ENCODE measurements around the gene GPX3. TPM values are rescaled to one million over a fixed set of nuclear protein-coding genes. Genes with fewer than 3 reads are reported as not detected.

The GPX3 gene
- total RNA-seq, 2 experiments from 2014 or later: not detected

DNA sequence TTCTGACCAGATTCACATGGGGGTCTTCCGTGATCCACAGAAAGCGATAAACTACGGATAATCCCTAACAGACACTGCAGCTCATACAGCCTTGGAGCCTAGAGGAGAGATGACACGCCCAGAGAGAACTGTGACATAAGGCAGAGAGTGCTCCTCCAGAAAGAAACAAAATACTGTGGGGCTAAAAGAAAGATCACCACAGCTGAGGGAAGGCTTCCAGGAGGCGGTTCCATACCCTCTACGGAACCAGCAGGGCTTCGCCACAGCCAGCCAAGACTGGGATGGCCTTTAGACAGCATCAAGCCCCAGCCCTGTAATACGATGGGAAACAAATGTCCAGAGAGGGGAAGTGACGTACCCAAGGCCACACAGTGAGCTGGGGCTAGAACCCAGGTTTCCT is 19.3 kb downstream of the GPX3 start:
- peaks cover 10% of the 10 kb centered on the region for H3K4me1 Mint-ChIP-seq (ENCODE audit: low read depth)
- ChIA-PET CTCF (interaction anchor here (1.2 to 7.9 kb wide), 4 partner anchors 8 to 125 kb away, joined by 4 to 47 read pairs (median 10); no protein-coding TSS in a partner anchor), POLR2A (interaction anchor here (1.1 kb wide), 1 partner anchor 47 kb away, joined by 3 read pairs; no protein-coding TSS in a partner anchor)
- DNase-seq: no peak
- peaks cover 70% of the 10 kb centered on the region for H3K36me3 Mint-ChIP-seq
- intact Hi-C loops (cut with micrococcal nuclease): no loop called here
- H3K27me3 Mint-ChIP-seq: no peaks in the 10 kb centered on the region
- no peaks in the 10 kb centered on the region for H3K9me3 Mint-ChIP-seq
- no peak overlapping the region for H3K4me3 Mint-ChIP-seq
- H3K27ac Mint-ChIP-seq: no peak overlapping the region

DNA sequence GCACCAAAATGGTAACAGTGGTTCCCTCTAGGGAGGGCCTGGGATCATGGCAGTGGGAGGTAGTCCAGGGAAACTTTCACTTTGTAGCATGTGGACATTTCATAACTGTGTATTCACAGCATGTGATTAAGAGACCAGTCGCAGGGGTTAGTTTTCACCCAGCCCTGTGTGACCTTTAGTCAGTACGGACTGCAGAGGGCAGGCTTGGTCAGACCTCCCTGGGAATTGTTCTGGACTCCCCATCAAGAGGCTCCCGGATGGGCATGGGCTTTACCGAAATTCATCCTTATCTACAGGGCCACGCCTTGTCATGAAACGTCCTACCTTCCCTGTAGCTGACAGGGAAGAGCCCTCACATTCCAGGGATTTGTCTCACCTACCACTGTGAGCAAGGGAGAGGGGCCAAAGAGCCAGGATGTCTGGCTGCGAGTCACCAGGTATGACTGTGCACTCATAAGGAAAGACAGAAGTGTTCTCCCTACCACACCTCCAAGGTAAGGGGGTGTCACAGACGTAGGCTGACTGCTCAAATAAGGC is 19.9 kb downstream of the GPX3 start:
- ChIA-PET CTCF (interaction anchor here (0.8 to 7.9 kb wide), 4 partner anchors 8 to 74 kb away, joined by 5 to 47 read pairs (median 9); no protein-coding TSS in a partner anchor), POLR2A (no interaction called here)
- H3K4me1 Mint-ChIP-seq (ENCODE audit: low read depth): peaks cover 10% of the 10 kb centered on the region
- no peak for DNase-seq
- no peaks in the 10 kb centered on the region for H3K27me3 Mint-ChIP-seq
- H3K9me3 Mint-ChIP-seq: no peaks in the 10 kb centered on the region
- H3K4me3 Mint-ChIP-seq: no peak overlapping the region
- no peak overlapping the region for H3K27ac Mint-ChIP-seq
- intact Hi-C loops (cut with micrococcal nuclease): no loop called here
- H3K36me3 Mint-ChIP-seq: peaks cover 66% of the 10 kb centered on the region

DNA sequence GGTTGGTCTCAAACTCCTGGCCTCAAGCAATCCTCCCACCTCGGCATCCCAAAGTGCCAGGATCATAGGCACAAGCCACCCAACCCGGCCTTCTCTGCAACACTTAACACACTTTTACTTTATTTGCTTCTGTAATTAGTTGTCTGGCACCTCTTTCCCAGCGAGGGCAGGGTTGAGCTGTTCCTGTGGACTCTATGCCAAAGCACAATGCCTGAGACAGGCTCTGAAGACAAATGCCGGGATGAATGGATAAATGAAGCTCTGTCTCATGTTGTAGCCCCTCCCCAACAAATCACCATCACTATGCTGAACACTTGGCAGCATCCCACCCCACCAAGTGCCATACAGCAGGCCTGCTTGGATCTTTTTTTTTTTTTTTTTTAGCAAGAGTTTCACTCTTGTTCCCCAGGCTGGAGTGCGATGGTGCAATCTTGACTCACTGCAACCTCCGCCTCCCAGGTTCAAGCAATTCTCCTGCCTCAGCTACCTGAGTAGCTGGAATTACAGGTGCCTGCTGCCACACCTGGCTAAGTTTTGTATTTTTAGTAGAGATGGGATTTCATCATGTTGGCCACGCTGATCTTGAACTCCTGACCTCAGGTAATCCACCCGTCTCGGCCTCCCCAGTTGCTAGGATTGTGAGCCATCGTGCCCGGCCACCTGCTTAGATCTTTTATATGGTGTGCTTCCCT is 21.3 kb downstream of the GPX3 start:
- POLR2A ChIA-PET: interaction anchor here (1.2 kb wide), 1 partner anchor 37 kb away, joined by 3 read pairs; no protein-coding TSS in a partner anchor
- peaks cover 65% of the 10 kb centered on the region for H3K36me3 Mint-ChIP-seq
- H3K27ac Mint-ChIP-seq: peak overlapping the region; percentile 33
- no peak for DNase-seq
- no peaks in the 10 kb centered on the region for H3K27me3 Mint-ChIP-seq
- CTCF ChIA-PET: interaction anchor here (0.7 to 7.9 kb wide), 5 partner anchors 8 to 123 kb away, joined by 3 to 47 read pairs (median 5); no protein-coding TSS in a partner anchor
- intact Hi-C loops (cut with micrococcal nuclease): no loop called here
- peaks cover 10% of the 10 kb centered on the region for H3K4me1 Mint-ChIP-seq (ENCODE audit: low read depth)
- no peak overlapping the region for H3K4me3 Mint-ChIP-seq
- no peaks in the 10 kb centered on the region for H3K9me3 Mint-ChIP-seq

DNA sequence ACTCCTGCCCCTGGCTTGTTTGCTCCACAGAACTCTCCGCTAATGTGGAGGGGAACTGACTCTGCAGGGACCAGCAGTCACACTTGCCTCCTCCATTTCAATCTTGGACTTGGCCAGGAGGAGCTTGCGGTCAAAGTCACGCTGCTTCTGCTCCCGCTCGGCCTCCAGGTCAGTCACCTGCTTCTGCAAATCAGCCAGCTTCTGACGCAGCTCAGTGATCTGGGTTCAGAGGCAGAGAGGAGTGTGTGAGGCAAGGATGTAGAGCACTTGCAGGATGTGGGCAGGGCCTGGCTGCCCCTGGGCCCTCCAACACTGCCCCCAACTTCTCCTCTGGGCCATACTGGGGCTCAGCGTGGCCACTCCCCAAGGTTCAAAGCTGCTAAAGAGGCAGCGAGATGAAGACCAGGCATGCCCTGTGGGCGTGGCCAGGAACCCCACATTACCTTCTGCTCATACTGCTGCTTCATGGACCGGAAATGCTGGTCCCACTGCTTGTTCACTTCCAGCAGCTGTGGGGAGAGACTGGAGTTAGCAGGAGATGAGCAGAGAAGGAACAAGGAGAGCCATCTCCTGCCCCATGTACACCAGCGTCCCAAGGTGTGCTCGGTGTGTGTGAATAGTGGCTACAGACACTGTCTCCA is 22.2 kb downstream of the GPX3 start:
- POLR2A ChIA-PET: no interaction called here
- intact Hi-C loops (cut with micrococcal nuclease): no loop called here
- H3K27me3 Mint-ChIP-seq: no peaks in the 10 kb centered on the region

DNA sequence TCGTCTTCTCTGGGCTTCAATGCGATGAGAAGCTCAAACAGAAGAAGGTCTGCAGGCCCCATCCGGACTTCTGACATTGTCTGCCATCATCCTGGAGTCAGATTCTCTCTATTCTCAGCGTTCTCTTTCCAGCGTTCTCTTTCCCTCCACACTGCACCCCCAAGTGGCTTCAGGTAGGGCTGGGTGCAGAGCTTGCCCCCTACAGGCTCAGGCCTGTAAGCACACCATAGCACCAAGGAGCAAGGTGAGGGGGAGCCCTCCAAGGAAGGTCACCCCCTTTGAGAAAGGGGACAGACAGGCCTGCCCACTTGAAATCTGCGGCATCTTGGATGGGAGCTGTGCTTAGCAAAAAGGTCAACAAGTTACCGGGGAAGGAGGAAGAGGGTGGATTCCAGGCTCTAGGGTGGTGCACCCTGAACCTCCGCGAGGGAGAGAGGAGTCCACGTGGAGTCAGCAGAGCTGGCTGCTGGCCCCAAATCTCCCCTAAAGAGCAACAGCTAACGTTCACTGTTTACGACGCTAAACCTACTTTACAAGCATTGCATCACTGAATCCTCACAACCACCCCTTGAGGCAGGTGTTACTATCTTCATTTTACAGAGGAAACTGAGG is 27.5 kb downstream of the GPX3 start:
- H3K27me3 Mint-ChIP-seq: no peaks in the 10 kb centered on the region
- H3K9me3 Mint-ChIP-seq: no peaks in the 10 kb centered on the region
- POLR2A ChIA-PET: interaction anchor here (0.5 kb wide), 1 partner anchor 204 kb away, joined by 3 read pairs; no protein-coding TSS in a partner anchor
- H3K27ac Mint-ChIP-seq: no peak overlapping the region
- intact Hi-C loops (cut with micrococcal nuclease): no loop called here
- peak; percentile 46 for DNase-seq
- peaks cover 4% of the 10 kb centered on the region for H3K4me1 Mint-ChIP-seq (ENCODE audit: low read depth)
- H3K36me3 Mint-ChIP-seq: peaks cover 76% of the 10 kb centered on the region
- H3K4me3 Mint-ChIP-seq: no peak overlapping the region
- CTCF ChIA-PET: interaction anchor here (0.7 to 13.9 kb wide), 20 partner anchors 9 to 161 kb away, joined by 3 to 382 read pairs (median 5); partner anchors contain the start of gene TNIP1

More for the DNA sequence above, 22.2 kb downstream of the GPX3 start:
- Mint-ChIP-seq H3K9me3 (no peaks in the 10 kb centered on the region), H3K36me3 (peaks cover 66% of the 10 kb centered on the region), H3K4me3 (no peak overlapping the region), H3K27ac (no peak overlapping the region), H3K4me1 (ENCODE audit: low read depth) (peaks cover 10% of the 10 kb centered on the region)
- CTCF ChIA-PET: interaction anchor here (0.7 to 7.9 kb wide), 3 partner anchors 9 to 120 kb away, joined by 3 to 47 read pairs (median 7); no protein-coding TSS in a partner anchor
- no peak for DNase-seq

DNA sequence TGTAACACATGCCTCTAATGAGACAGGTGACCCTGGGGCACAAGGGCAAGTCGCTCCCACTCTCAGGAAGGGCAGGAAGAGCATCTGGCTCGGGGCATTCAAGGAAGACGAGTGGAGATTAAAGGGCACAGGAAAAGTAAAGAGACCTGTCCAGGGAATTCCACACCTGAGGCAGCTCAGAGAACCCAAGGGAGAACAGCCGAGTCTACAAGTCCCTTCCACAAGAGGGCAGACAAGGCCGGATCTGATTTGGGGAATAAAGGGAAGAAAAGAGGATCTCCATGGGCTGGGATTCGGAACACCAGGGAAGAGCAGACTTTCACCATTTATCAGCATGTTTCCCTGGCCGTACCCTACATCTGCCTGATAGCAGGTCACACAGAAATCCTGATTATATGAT is 28.1 kb downstream of the GPX3 start:
- Mint-ChIP-seq H3K9me3 (no peaks in the 10 kb centered on the region), H3K27me3 (no peaks in the 10 kb centered on the region), H3K36me3 (peaks cover 74% of the 10 kb centered on the region), H3K4me3 (no peak overlapping the region), H3K4me1 (ENCODE audit: low read depth) (peaks cover 4% of the 10 kb centered on the region), H3K27ac (no peak overlapping the region)
- CTCF ChIA-PET: interaction anchor here (0.7 to 13.9 kb wide), 19 partner anchors 10 to 160 kb away, joined by 3 to 382 read pairs (median 5); partner anchors contain the start of gene TNIP1
- intact Hi-C loops (cut with micrococcal nuclease): no loop called here
- POLR2A ChIA-PET: interaction anchor here (0.7 kb wide), 1 partner anchor 10 kb away, joined by 3 read pairs; no protein-coding TSS in a partner anchor
- DNase-seq: no peak

DNA sequence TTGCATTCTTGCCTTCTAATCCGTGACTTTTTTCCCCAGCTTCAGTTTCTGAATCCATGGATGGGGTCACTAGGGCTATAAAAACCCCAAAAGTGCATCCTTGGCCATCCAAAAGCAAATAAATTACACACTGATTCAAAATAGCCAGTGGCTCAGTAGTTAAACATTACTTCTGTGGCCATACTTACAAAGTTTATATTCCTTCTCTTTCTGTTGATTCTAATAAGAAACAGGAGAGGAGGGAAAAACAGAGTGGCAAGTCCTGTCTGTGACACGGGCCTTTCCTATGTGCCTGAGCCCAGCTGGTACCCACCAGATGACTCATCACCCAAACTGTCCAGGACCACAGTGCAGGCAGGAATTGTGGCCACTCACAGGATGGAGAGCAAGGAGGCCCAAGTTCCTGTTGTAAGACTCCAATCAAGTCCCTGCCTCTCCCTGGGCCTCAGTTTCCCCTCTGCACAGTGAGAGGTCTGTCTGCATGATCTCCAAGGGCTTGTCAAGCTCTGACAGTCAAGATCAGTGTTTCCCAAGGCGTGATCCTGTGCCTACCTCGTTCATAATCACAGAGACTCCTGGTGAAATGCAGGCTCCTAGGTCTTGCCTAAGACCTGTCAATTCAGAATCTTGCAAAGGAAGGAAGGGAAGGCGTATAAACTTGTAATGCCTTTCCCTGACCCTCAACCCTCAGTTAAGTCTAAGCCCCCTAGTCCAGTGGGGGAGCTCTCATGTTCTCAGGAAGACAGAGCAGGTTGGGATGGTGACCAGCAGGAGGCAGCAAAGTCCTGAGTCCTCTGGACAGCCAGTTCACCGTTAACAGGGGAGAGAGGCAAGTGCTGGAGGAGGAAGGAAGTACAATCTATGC is 30.9 kb downstream of the GPX3 start:
- H3K27ac Mint-ChIP-seq: peak overlapping the region; percentile 67
- ChIA-PET CTCF (interaction anchor here (0.6 to 13.9 kb wide), 38 partner anchors 9 to 918 kb away, joined by 3 to 382 read pairs (median 6); partner anchors contain the start of genes ANXA6 and TNIP1), POLR2A (interaction anchor here (0.8 to 1.3 kb wide), 4 partner anchors 12 to 47 kb away, joined by 3 to 4 read pairs (median 4); no protein-coding TSS in a partner anchor)
- H3K4me1 Mint-ChIP-seq (ENCODE audit: low read depth): peaks cover 15% of the 10 kb centered on the region
- H3K9me3 Mint-ChIP-seq: no peaks in the 10 kb centered on the region
- no peaks in the 10 kb centered on the region for H3K27me3 Mint-ChIP-seq
- no peak overlapping the region for H3K4me3 Mint-ChIP-seq
- intact Hi-C loops (cut with micrococcal nuclease): loop anchor here (1.0 kb wide), 1 partner anchor 64 kb away; no protein-coding TSS in a partner anchor
- peak; percentile 79 for DNase-seq
- H3K36me3 Mint-ChIP-seq: peaks cover 82% of the 10 kb centered on the region

DNA sequence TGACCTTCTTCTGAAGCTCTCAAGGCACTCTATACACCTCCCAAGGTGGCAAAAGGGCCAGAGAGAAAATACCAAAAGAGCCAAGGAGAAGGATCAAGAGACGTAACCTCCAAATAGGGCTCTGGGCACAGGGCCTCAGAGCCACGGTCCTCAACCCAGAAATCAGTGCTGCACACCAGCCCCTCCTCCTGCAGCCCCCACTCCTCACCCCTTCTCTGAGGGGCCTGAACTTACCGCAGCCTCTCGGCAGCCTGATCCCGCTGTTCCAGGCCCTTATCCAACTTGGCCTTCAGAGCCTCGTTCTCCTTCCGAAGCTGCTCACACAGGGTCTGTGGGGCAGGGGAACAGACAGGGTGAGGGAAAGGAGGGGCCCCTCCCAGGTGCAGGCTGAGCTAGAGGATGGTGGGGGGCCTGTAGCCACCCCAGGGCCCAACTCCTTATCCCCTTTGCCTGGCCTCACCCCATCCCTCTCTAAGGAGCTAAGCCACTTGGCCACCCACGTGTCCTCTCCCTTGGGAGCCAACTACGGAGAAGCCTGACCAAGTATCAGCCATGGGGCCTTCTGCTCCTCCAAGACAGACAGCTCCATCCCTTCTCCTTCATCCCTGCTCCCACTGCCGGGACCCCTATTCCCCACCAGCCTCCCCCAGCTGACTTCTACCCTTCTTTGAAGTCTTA is 31.7 kb downstream of the GPX3 start:
- H3K27ac Mint-ChIP-seq: peak overlapping the region; percentile 67
- no peak overlapping the region for H3K4me3 Mint-ChIP-seq
- H3K36me3 Mint-ChIP-seq: peaks cover 83% of the 10 kb centered on the region
- ChIA-PET CTCF (interaction anchor here (0.6 to 13.9 kb wide), 35 partner anchors 10 to 589 kb away, joined by 3 to 382 read pairs (median 6); partner anchors contain the start of genes ANXA6 and TNIP1), POLR2A (interaction anchor here (1.0 to 1.3 kb wide), 3 partner anchors 11 to 46 kb away, joined by 3 to 4 read pairs (median 4); no protein-coding TSS in a partner anchor)
- intact Hi-C loops (cut with micrococcal nuclease): loop anchor here (1.0 kb wide), 1 partner anchor 63 kb away; no protein-coding TSS in a partner anchor
- H3K27me3 Mint-ChIP-seq: no peaks in the 10 kb centered on the region
- H3K4me1 Mint-ChIP-seq (ENCODE audit: low read depth): peaks cover 16% of the 10 kb centered on the region
- DNase-seq: no peak
- H3K9me3 Mint-ChIP-seq: no peaks in the 10 kb centered on the region

DNA sequence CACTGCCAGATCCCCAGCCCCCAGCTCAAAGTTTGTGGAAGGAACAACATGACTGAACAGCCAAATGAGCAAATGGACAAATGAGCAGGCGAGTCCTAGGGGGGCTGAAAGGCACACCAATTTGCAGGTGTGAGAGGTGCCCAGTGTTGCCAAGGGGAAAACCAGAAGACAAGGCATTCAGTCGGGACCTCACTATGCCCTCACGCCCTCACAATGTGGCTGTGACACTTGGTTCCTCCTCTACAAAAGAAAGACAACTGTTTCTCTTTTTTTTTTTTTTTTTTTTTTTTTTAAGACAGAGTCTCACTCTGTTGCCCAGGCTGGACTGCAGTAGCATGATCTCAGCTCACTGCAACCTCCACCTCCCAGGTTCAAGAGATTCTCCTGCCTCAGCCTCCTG is 32.4 kb downstream of the GPX3 start:
- ChIA-PET POLR2A (interaction anchor here (1.3 kb wide), 1 partner anchor 46 kb away, joined by 4 read pairs; no protein-coding TSS in a partner anchor), CTCF (interaction anchor here (0.8 to 13.9 kb wide), 17 partner anchors 12 to 186 kb away, joined by 3 to 382 read pairs (median 11); partner anchors contain the start of gene TNIP1)
- Mint-ChIP-seq H3K36me3 (peaks cover 81% of the 10 kb centered on the region), H3K9me3 (no peaks in the 10 kb centered on the region), H3K4me1 (ENCODE audit: low read depth) (peaks cover 19% of the 10 kb centered on the region), H3K4me3 (no peak overlapping the region), H3K27ac (peak overlapping the region; percentile 47), H3K27me3 (no peaks in the 10 kb centered on the region)
- intact Hi-C loops (cut with micrococcal nuclease): no loop called here
- no peak for DNase-seq

DNA sequence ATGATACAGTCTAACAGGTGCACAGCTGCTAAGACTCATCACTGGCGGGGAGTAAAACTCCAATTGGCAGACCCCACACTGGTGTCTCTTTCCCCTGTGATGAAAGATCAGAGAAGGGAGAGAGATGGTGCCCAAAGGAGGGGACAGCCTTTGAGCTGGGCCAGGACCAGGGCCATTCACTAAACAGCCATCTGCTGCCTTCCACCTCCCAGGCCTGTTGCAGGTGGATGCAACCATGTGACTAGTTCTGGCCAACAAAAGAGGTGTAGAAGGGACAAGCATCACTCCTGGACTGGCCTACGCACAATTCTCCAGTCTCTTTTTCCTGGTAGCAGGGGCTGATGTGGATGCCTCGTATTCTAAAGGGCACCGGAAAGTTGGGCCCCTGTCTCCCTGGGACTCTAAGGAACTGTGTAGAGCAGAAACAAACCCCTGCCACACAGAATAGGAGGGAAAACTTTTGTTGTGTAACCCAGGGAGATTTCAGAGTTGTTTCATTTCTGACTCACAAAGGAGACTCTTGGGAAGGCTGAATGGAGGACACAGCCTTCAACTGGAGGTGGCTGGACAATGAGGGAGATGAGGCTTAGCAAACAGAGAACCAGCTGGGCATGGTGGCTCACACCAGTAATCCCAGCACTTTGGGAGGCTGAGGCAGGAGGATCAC is 33.5 kb downstream of the GPX3 start:
- no peaks in the 10 kb centered on the region for H3K27me3 Mint-ChIP-seq
- peak overlapping the region; percentile 66 for H3K27ac Mint-ChIP-seq
- H3K4me1 Mint-ChIP-seq (ENCODE audit: low read depth): peaks cover 22% of the 10 kb centered on the region
- intact Hi-C loops (cut with micrococcal nuclease): no loop called here
- no peak overlapping the region for H3K4me3 Mint-ChIP-seq
- no peak for DNase-seq
- peaks cover 79% of the 10 kb centered on the region for H3K36me3 Mint-ChIP-seq
- POLR2A ChIA-PET: no interaction called here
- CTCF ChIA-PET: interaction anchor here (6.9 to 13.9 kb wide), 3 partner anchors 13 to 111 kb away, joined by 92 to 382 read pairs (median 101); no protein-coding TSS in a partner anchor
- H3K9me3 Mint-ChIP-seq: no peaks in the 10 kb centered on the region

Measured in activated CD4-positive, alpha-beta memory T cell treated with anti-CD3 and anti-CD28 coated beads for 36 hours (primary cell).